Mucosa of descending colon (tissue), 3 donors: Measurements from ENCODE around the gene NUTF2. TPM values are rescaled to one million over a fixed set of nuclear protein-coding genes. Genes with fewer than 3 reads are reported as not detected.

Experiments used
- ATAC-seq: fragments of 200-7000 bp; cut with Tn5 transposase; one replicate; pipeline ENCODE4 v1.9.1; 2020; ENCODE audit warnings: mild to moderate bottlenecking, moderate library complexity
- DNase-seq, 3 donors: peaks; one replicate each; pipeline ENCODE4 v3.0.0-alpha.2; 2020
- H3K36me3 ChIP-seq: fragments of 200-600 bp; one replicate; pipeline ENCODE4 v1.8.0; 2021; ENCODE audit warnings: low read depth, mild to moderate bottlenecking
- H3K4me1 ChIP-seq: fragments of 200-600 bp; one replicate; pipeline ENCODE4 v1.8.0; 2021; ENCODE audit warnings: low read depth, mild to moderate bottlenecking
- H3K4me3 ChIP-seq: fragments of 200-600 bp; one replicate; pipeline ENCODE4 v1.8.0; 2021; ENCODE audit warnings: mild to moderate bottlenecking
- H3K9me3 ChIP-seq: fragments of 200-600 bp; one replicate; pipeline ENCODE4 v1.8.0; 2021; ENCODE audit warnings: mild to moderate bottlenecking
- CTCF ChIP-seq: fragments of 200-600 bp; IDR thresholded peaks from one replicate; pipeline ENCODE4 v1.8.0; 2022; ENCODE audit warnings: antibody characterized with exemption, mild to moderate bottlenecking
- intact Hi-C, 2 donors: fragments of 100-400 bp; cut with DNase I in 1 of 2; cut with micrococcal nuclease in 1 of 2; formaldehyde crosslinking; loops; one replicate each; pipeline versions ENCODE4 v1.11.0 to v1.11.1; 2022; cut with DNase I, micrococcal nuclease
- total RNA-seq, 3 donors: library from RNA; stranded (reverse); fragmentation: NEBNext Ultra II Directional in 2 of 3; extraction: Animal tissue kit (Norgen Biotek cat#: 25700) in 2 of 3; gene quantifications; one replicate each; pipeline versions ENCODE4 v1.2.1 to v1.2.4, GENCODE V29; 2021 to 2023
- donor health status: DM: no; HTN: no; CAD: no; lungs with moderate emphysema.
- donor health status: DM: no; HTN: no; CAD: no.
- donor health status: DM: no; HTN: yes; CAD: no.

Gene NUTF2
- total RNA-seq, 3 donors from 2014 or later, result 56.0 to 69.3 (median 58.0) TPM

GRCh38 chr16:67804853-67805542 is 41.7 kb upstream of the NUTF2 start:
- no peak for ATAC-seq

DNA sequence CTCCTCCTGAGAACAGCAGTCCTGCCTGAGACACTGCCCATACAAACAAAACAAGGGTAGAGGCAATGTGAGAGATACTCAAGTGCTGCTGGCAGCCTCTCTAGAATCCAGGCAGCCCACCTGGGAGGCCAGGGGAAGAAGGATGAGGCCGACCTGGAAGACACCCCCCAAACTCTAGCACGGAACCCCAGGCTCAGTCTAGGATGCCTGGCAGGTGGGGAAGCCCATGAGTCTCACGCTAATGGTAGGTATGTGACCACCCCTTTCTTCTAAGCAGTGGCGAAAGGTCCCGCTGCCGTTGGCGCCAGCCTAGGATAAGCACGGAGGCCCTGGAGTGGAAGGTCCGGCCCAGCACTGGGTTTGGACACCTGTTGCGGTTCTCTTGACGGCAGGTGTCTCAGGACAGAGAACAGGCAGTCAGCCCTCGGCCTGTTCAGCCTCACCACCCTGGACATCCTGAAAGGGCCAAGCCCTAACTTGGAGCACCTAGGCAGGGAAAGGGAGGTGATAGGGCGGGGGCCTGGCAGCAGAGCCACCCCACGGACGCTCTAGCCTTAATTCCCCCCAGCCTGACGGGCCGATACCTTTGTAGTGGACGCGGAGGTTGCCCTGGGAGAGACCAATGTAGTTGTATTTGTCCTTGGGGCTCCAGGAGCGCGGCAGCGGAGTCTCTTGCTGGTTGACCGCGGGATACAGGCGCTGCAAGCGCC is 40.9 kb upstream of the NUTF2 start:
- peak in 2 of 3 donors; percentile 32 to 65 for DNase-seq
- Histone ChIP-seq H3K4me1 (peaks cover 18% of the 10 kb centered on the region), H3K9me3 (no peaks in the 10 kb centered on the region), H3K36me3 (no peaks in the 10 kb centered on the region), H3K4me3 (peak overlapping the region; percentile 81)
- TF ChIP-seq CTCF, result no peak
- ATAC-seq, result peak; percentile 26
- intact Hi-C loops, result no loop called here

More at GRCh38 chr16:67804853-67805542, 41.7 kb upstream of the NUTF2 start:
- intact Hi-C loops, result no loop called here
- Histone ChIP-seq H3K9me3 (no peaks in the 10 kb centered on the region), H3K4me3 (no peak overlapping the region), H3K36me3 (no peaks in the 10 kb centered on the region), H3K4me1 (peaks cover 18% of the 10 kb centered on the region)
- no peak for TF ChIP-seq CTCF
- no peak for DNase-seq

DNA sequence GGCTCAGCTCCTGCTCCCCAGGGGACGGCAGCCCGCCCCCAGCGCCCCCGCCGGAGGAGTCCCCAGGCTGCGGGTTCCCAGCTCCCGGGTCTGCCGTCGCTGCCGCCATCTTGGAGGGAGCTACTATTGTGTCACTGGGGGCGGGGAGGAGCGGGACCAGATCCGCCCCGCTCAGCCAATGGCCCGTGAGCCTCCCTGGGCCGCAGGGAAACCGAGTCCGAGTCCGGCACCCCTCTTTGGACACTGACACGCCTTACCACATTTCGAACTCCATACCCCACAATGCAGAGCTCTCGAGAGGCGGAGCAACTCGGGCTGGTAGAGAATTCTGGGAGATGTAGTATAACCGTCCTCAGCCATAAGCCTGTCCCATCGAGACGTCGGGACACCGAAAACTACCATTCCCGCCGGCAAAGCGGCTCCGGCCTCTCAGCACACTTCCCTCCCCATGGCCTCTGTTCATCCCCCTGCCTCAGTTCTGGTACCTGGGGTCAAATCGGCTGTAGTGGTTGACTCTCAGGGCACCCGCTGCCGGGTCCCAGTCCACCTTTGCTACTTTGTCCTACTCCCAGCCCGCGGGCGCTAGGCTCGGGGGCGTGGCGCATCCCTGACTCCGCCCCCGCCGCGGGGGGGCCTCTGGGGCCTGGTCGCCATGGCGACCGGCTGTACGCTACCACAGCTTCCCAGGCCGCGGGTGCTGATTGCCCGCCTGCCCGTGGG is 40.1 kb upstream of the NUTF2 start, which contains the start of the genes RANBP10 and TSNAXIP1:
TSS of gene RANBP10 (minus strand) at position 133 of the 720 bp plus-strand sequence. CDS start at position 109, 24 bp downstream.
TSS of gene TSNAXIP1 (plus strand) at position 462 of the 720 bp plus-strand sequence. CDS start 261 bp downstream, outside the sequence.
- intact Hi-C loops, result no loop called here
- Histone ChIP-seq H3K36me3 (no peaks in the 10 kb centered on the region), H3K4me1 (peaks cover 18% of the 10 kb centered on the region), H3K4me3 (peak within 1 kb of the TSS; percentile 81), H3K9me3 (no peaks in the 10 kb centered on the region)
- ATAC-seq (peak; percentile 95), DNase-seq (peak; percentile 96 to 97 (median 96))
- TF ChIP-seq CTCF, result no peak

GRCh38 chr16:67807148-67807682 is 39.5 kb upstream of the NUTF2 start:
- H3K9me3 ChIP-seq, result no peaks in the 10 kb centered on the region
- intact Hi-C loops, result no loop called here
- no peaks in the 10 kb centered on the region for H3K36me3 ChIP-seq
- ATAC-seq (peak; percentile 5), DNase-seq (peak in 1 of 3 donors; percentile 14)
- H3K4me1 ChIP-seq, result peaks cover 18% of the 10 kb centered on the region
- TF ChIP-seq CTCF, result no peak
- H3K4me3 ChIP-seq, result peak overlapping the region; percentile 81

DNA sequence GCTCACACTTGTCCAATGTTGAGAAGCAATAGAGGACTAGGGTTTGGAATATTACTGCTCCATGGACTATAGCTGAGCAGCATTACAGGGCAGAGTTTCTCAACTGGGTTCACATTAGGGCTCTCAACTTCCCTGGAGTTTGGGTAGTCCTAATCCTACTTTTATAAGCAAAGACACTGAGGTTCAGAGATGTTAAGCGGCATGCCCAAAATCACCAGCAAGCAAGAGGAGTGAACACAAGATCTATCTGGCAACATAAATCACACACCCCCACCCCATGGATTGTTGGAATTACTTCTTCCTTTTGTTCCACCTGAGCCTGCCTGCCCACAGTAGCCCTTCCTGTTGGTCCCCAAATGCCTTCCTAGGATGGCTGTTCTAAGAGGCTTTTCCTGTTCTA is 34.8 kb upstream of the NUTF2 start:
- ATAC-seq (no peak), DNase-seq (no peak)
- peaks cover 9% of the 10 kb centered on the region for H3K4me1 ChIP-seq

More for the DNA sequence above, 34.8 kb upstream of the NUTF2 start:
- H3K9me3 ChIP-seq, result no peaks in the 10 kb centered on the region
- intact Hi-C loops, result loop anchor here in 1 of 2 donors (10.0 kb wide), 1 partner anchor 113 kb away; no protein-coding TSS in a partner anchor
- TF ChIP-seq CTCF, result no peak
- no peaks in the 10 kb centered on the region for H3K36me3 ChIP-seq
- H3K4me3 ChIP-seq, result no peak overlapping the region
